Measurements from ENCODE around the gene IGSF9B. TPM values are rescaled to one million over a fixed set of nuclear protein-coding genes. Genes with fewer than 3 reads are reported as not detected.

The IGSF9B gene
- polyA plus RNA-seq, 1 donor (not counting 4 experiments of a cell fraction or from before 2014, with no cell fraction given) = 0.66 TPM

DNA sequence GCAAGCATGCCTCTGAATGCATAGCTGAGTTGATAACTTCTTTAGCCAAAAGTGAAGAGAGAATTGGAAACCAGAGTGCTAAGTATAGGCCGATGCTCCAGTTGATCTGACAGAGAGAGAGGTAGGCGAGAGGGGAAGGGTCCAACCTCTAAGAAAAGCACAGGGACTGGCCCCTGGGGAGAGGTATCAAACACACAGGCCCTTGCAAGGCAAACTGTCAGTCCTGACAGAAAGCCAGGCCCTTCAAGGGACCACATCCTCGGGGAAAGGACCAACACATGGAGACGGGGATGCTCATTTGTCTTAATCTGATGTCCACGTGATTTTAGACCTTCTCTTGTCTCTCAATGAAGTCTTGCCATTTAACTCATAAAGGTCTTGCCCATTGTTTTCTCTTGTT lies 67.6 kb downstream of the IGSF9B start:
- no peak for FAIRE-seq
- dilution Hi-C loops (cut with MboI; ENCODE audit: extremely low pct_ligation_motif_present, low sequenced_read_pairs) = no loop called here
- DNase-seq (ENCODE audit: low read depth, low spot score) = no peak

DNA sequence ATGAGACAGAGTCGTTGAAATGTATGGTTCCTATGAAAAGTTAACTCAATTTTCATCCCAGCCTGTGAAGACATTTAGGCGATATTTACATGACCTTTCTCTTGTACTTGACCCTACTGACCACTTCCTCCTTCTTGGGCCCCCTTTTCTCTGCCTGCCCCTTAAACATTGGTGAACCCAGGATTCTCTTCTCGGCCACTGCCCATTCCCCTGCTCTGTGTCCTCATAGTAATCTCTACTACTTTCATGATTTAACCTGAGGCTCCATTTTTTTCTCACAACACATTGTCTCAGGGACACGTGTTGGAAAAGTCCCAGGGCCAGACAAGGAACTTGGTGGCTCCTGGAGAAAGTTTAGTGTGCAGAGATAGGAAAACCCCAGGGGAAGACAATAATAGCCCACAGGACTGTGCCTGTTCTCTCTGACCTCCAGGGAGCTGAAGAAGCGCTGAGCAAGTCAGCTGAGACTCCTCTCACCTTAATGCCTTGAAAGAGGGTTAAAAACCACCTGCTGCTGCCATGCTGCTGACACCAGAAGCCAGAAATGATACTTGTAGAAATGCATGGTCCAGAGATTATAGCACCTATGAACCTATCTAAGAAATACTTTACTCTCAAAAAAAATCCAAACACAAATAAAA lies 69.0 kb downstream of the IGSF9B start:
- Histone ChIP-seq H3K9me3 (ENCODE audit: control insufficient read depth, low read depth, low read length) (no peaks in the 10 kb centered on the region), H3K9me1 (ENCODE audit: control insufficient read depth, extremely low read depth, insufficient read depth, low read length) (no peaks in the 10 kb centered on the region), H2AFZ (ENCODE audit: control insufficient read depth, low read length) (no peak overlapping the region), H3K79me2 (ENCODE audit: control insufficient read depth, insufficient read depth, low read length) (no peaks in the 10 kb centered on the region), H3K4me2 (ENCODE audit: control insufficient read depth, extremely low read depth, insufficient read depth, low read depth, low read length) (no peak overlapping the region), H3K4me3 (ENCODE audit: control insufficient read depth in 2 of 3, extremely low read depth in 1 of 3, insufficient read depth in 2 of 3, low read depth in 1 of 3, low read length in 3 of 3) (no peak overlapping the region), H3K4me1 (ENCODE audit: control insufficient read depth, extremely low read depth, insufficient read depth, low read length) (no peaks in the 10 kb centered on the region), H3K36me3 (ENCODE audit: control insufficient read depth in 2 of 2, extremely low read depth in 1 of 2, insufficient read depth in 2 of 2, low read length in 2 of 2) (no peaks in the 10 kb centered on the region), H3K27me3 (ENCODE audit: control insufficient read depth, extremely low read depth, insufficient read depth, low read length) (no peaks in the 10 kb centered on the region), H4K20me1 (ENCODE audit: control insufficient read depth, extremely low read depth, insufficient read depth, low read length) (no peaks in the 10 kb centered on the region), H3K27ac (ENCODE audit: control insufficient read depth, insufficient read depth, low read length) (no peak overlapping the region), H3K9ac (ENCODE audit: control insufficient read depth, extremely low read depth, insufficient read depth, low read length) (no peak overlapping the region)
- dilution Hi-C loops (cut with MboI; ENCODE audit: extremely low pct_ligation_motif_present, low sequenced_read_pairs) = no loop called here
- no peak for TF ChIP-seq EZH2 (IDR thresholded peaks at IDR 0.05; ENCODE audit: low read length)
- TF ChIP-seq, protein P1, sequence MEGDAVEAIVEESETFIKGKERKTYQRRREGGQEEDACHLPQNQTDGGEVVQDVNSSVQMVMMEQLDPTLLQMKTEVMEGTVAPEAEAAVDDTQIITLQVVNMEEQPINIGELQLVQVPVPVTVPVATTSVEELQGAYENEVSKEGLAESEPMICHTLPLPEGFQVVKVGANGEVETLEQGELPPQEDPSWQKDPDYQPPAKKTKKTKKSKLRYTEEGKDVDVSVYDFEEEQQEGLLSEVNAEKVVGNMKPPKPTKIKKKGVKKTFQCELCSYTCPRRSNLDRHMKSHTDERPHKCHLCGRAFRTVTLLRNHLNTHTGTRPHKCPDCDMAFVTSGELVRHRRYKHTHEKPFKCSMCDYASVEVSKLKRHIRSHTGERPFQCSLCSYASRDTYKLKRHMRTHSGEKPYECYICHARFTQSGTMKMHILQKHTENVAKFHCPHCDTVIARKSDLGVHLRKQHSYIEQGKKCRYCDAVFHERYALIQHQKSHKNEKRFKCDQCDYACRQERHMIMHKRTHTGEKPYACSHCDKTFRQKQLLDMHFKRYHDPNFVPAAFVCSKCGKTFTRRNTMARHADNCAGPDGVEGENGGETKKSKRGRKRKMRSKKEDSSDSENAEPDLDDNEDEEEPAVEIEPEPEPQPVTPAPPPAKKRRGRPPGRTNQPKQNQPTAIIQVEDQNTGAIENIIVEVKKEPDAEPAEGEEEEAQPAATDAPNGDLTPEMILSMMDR (optimal IDR thresholded peaks at IDR 0.05 in 1 of 3, IDR thresholded peaks at IDR 0.05 in 1 of 3, conservative IDR thresholded peaks at IDR 0.05 in 1 of 3; ENCODE audit: extremely low read depth in 1 of 3, insufficient read depth in 2 of 3, low read length in 3 of 3) = no peak
- no peak for DNase-seq (ENCODE audit: low read depth, low spot score)
- no peak for FAIRE-seq

More for the DNA sequence above, 67.6 kb downstream of the IGSF9B start:
- Histone ChIP-seq H3K27ac (ENCODE audit: control insufficient read depth, insufficient read depth, low read length) (no peak overlapping the region), H3K36me3 (ENCODE audit: control insufficient read depth in 2 of 2, extremely low read depth in 1 of 2, insufficient read depth in 2 of 2, low read length in 2 of 2) (no peaks in the 10 kb centered on the region), H2AFZ (ENCODE audit: control insufficient read depth, low read length) (no peak overlapping the region), H3K4me3 (ENCODE audit: control insufficient read depth in 2 of 3, extremely low read depth in 1 of 3, insufficient read depth in 2 of 3, low read depth in 1 of 3, low read length in 3 of 3) (no peak overlapping the region), H3K4me1 (ENCODE audit: control insufficient read depth, extremely low read depth, insufficient read depth, low read length) (no peaks in the 10 kb centered on the region), H3K79me2 (ENCODE audit: control insufficient read depth, insufficient read depth, low read length) (no peaks in the 10 kb centered on the region), H3K27me3 (ENCODE audit: control insufficient read depth, extremely low read depth, insufficient read depth, low read length) (no peaks in the 10 kb centered on the region), H3K9ac (ENCODE audit: control insufficient read depth, extremely low read depth, insufficient read depth, low read length) (no peak overlapping the region), H3K9me1 (ENCODE audit: control insufficient read depth, extremely low read depth, insufficient read depth, low read length) (no peaks in the 10 kb centered on the region), H3K4me2 (ENCODE audit: control insufficient read depth, extremely low read depth, insufficient read depth, low read depth, low read length) (no peak overlapping the region), H3K9me3 (ENCODE audit: control insufficient read depth, low read depth, low read length) (no peaks in the 10 kb centered on the region), H4K20me1 (ENCODE audit: control insufficient read depth, extremely low read depth, insufficient read depth, low read length) (no peaks in the 10 kb centered on the region)
- TF ChIP-seq, protein P1 (optimal IDR thresholded peaks at IDR 0.05 in 1 of 3, IDR thresholded peaks at IDR 0.05 in 1 of 3, conservative IDR thresholded peaks at IDR 0.05 in 1 of 3; ENCODE audit: extremely low read depth in 1 of 3, insufficient read depth in 2 of 3, low read length in 3 of 3) = no peak
- no peak for TF ChIP-seq EZH2 (IDR thresholded peaks at IDR 0.05; ENCODE audit: low read length)

Measured in keratinocyte (primary cell).